HFF-Myc (cell line): ENCODE data around the gene TMEM271.
"Not testable (repeated sequence)": the region's sequence is repeated elsewhere in the genome, so short reads cannot be mapped to it uniquely, and the experiment has no call there.

ENCODE experiments used
- DNase-seq: peaks from one replicate; pipeline ENCODE4 v3.0.0-alpha.2; 2011; ENCODE audit warnings: low read depth; ENCODE audit errors: extremely low read depth
- H3K4me3 ChIP-seq: replicated peaks from 2 replicates; pipeline ENCODE4 v1.5.1; 2011; ENCODE audit warnings: low read depth, mild to moderate bottlenecking, control low read depth, low read length
- TF ChIP-seq, protein P1 (sequence below): IDR thresholded peaks from 2 replicates; pipeline ENCODE4 v1.5.1; 2012; ENCODE audit warnings: mild to moderate bottlenecking, low read depth, low read length, control low read depth; ENCODE audit errors: missing control alignments

TMEM271 gene

DNA sequence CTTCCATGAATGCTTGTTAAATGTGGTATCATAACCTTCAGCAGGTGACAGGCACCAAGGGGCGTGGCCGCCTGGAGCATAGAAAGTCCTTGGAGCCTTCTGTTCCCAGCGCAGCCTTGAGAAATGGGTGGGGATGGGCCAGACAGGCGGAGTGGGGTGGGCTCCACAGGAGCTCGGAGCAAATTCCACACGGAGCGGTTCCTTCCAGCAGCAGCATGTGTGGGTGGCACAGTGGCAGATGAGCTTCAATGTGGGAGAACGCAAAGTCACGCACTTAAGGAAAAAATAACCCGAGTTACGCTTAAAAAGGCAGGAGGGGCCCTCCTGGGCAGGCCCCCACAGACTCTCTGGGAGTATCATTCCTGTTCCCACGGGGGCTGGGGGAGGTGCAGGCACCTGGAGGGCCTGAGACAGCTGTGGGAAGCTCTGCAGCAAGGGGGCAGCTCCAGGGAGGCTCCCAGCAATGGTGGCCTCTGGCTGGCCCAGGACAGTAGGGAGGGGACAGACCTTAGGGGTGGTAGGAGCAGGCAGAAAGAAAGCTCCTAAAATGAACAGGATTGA, 15.3 kb downstream of the TMEM271 start:
- TF ChIP-seq, protein P1, sequence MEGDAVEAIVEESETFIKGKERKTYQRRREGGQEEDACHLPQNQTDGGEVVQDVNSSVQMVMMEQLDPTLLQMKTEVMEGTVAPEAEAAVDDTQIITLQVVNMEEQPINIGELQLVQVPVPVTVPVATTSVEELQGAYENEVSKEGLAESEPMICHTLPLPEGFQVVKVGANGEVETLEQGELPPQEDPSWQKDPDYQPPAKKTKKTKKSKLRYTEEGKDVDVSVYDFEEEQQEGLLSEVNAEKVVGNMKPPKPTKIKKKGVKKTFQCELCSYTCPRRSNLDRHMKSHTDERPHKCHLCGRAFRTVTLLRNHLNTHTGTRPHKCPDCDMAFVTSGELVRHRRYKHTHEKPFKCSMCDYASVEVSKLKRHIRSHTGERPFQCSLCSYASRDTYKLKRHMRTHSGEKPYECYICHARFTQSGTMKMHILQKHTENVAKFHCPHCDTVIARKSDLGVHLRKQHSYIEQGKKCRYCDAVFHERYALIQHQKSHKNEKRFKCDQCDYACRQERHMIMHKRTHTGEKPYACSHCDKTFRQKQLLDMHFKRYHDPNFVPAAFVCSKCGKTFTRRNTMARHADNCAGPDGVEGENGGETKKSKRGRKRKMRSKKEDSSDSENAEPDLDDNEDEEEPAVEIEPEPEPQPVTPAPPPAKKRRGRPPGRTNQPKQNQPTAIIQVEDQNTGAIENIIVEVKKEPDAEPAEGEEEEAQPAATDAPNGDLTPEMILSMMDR = no peak
- no peak overlapping the region for H3K4me3 ChIP-seq
- DNase-seq = no peak

DNA sequence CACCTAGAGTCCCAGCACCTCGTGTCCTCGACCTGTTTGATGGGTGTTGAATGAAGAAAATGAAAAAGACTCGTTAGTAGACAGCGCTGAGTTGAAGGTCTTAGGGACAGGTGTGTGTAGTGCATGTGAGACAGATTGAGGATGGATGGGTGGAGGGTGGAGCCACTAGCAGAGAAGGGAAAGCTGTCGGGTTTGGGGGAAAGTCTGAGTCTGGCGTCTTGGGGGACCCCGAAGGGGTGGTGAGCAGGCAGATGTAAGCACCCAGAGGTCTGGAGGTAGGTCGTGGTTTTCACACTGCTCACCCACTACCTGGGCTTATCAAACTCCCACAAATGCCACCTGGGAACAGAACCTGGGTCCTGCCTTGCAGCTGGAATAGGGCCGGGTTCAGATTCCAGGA, 16.0 kb downstream of the TMEM271 start:
- no peak for DNase-seq
- H3K4me3 ChIP-seq = no peak overlapping the region
- TF ChIP-seq, protein P1 = no peak

DNA sequence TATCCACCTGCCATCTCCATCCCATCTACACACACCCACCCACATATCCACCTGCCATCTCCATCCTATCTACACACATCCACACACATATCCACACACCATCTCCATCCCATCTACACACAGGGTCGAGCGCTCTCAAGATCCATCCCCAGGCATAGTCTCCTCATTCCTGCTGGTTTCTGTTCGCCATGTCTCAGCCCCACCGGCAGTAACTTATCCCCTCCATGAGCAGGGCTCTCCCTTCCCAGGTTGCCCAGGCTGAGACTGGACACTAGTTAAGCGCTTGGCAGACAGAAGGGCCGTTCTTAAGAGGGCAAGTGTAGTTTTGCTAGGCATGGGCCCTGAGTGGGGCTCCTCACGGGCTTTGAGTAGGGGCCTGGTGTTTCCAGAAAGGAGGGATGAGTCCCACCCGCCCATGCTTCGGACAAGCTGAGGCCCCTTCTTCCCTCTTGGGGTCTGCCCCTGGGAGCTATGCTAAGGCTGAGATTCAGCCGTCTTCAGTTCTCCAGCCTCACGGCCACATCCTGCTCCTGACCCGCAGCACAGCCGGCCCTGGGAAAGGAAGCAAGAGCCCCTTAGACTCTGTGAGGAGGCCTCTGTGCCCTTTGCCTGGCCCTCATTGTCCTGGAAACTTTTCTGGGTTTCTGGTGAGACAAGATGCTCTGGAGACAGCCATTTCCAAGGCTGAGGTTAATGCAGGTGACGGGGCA, 20.4 kb downstream of the TMEM271 start:
- no peak overlapping the region for H3K4me3 ChIP-seq
- TF ChIP-seq, protein P1 = no peak
- DNase-seq = no peak

DNA sequence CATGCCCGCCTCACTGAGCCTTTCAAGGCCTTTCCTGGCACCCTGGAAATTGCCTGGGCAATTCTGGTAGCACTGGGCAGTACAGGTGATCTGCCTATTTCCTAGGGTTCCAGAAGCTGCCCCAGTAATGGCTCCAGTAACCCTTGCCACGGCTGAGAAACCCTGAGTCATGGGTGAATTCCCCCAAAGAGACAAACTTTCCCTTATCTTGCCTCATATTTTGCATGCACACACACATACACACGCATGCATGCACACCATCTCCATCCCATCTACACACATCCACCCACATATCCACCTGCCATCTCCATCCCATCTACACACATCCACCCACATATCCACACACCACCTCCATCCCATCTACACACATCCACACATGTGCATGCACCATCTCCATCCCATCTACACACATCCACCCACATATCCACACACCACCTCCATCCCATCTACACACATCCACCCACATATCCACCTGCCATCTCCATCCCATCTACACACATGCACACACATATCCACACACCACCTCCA, 21.2 kb downstream of the TMEM271 start:
- H3K4me3 ChIP-seq, DNase-seq: not testable (repeated sequence)

DNA sequence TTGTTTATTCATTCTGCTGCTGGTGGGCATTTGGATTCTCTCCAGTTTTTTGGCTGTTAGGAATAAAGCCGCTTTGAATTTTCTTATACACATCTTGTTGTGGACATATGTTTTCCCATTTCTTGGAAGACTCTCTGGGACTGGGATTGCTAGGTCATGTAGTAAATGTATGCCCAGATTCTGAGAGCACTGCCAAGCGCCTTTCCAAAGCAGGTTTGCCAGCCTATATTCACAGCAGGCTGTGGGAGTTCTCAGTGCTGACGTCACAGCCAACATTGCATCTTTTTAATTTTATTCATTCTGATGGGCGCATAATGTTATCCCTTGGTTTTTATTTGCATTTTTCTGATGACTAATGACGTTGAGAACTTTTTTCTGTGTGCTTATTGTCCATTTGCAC, 24.1 kb downstream of the TMEM271 start:
- TF ChIP-seq, protein P1 = no peak
- no peak for DNase-seq
- H3K4me3 ChIP-seq = no peak overlapping the region

DNA sequence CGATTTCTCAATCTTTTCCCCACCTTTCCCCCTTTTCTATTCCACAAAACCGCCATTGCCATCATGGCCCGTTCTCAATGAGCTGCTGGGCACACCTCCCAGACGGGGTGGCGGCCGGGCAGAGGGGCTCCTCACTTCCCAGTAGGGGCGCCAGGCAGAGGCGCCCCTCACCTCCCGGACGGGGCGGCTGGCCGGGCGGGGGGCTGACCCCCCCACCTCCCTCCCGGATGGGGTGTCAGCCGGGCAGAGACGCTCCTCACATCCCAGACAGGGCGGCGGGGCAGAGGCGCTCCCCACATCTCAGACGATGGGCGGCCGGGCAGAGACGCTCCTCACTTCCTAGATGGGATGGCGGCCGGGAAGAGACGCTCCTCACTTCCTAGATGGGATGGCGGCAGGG, 25.8 kb downstream of the TMEM271 start:
- not testable (repeated sequence) for H3K4me3 ChIP-seq, DNase-seq

DNA sequence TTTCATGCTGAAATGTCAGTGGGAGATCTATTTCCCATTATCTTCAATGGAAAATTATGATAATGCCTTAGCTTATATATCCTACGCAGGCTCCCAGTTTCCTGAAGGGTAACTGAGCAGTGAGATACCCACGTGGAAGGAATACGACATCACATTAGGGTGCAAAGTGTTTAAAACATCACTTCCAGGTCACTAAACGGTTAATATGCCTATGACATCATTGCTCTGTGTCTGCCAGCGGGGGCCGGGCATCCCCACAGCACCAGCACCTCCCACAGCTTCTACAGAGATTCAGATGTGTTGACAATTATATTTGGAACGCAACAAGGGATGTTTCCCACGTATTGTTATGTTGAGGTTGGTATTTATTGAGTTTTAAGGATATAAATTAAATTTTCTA, 27.1 kb downstream of the TMEM271 start:
- TF ChIP-seq, protein P1 = no peak
- no peak for DNase-seq
- no peak overlapping the region for H3K4me3 ChIP-seq

DNA sequence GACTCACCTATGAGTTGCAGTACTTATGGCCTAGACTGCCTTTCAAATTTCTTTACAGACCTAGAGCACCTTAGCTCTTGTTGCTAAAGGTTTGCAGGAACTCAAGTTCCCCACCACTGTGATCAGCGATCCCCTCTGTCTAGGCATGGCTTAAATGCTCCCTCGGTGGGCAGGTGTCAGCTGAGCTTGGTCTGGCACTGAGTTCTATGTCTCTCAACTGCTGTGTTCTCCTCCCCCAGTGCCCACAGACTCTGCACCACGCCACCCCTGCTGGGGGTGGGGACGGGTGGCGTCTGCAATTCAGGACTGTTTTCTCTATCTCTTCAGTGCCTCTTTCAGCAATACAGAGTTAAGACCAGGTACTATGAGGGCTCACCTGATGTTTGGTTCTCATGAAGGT, 30.5 kb downstream of the TMEM271 start:
- DNase-seq = no peak
- no peak overlapping the region for H3K4me3 ChIP-seq
- TF ChIP-seq, protein P1 = no peak
